Calu3 (cell line): ENCODE results near the gene CTNND2. TPM values are rescaled to one million over a fixed set of nuclear protein-coding genes. Genes with fewer than 3 reads are reported as not detected.
A peak's percentile ranks its signal among the peaks of the same experiment; 100 is the strongest.

Source experiments
- BruUV-seq: library from RNA; stranded (reverse); fragments of 400-500 nt; replicated peaks from 2 replicates; lab custom pipeline; 2021; lab: Mats Ljungman, UMichigan
- CTCF ChIA-PET: fragments of 300-600 bp; sonication (Branson Sonifier 250); formaldehyde crosslinking; loops from one replicate; lab custom pipeline; 2022; ENCODE audit warnings: antibody characterized with exemption; lab: Charles Lee
- DNase-seq: peaks from one replicate; pipeline ENCODE4 v3.0.0; 2022
- H3K27ac Mint-ChIP-seq: one replicate; pipeline ENCODE4 v1.8.0; 2022; ENCODE audit warnings: mixed read lengths; ENCODE audit not compliant: unreplicated experiment
- H3K27me3 Mint-ChIP-seq: one replicate; pipeline ENCODE4 v1.8.0; 2022; ENCODE audit warnings: mixed read lengths; ENCODE audit not compliant: unreplicated experiment
- H3K36me3 Mint-ChIP-seq: one replicate; pipeline ENCODE4 v1.8.0; 2022; ENCODE audit warnings: mild to moderate bottlenecking, moderate library complexity, mixed read lengths; ENCODE audit not compliant: insufficient read depth, unreplicated experiment
- H3K4me1 Mint-ChIP-seq: one replicate; pipeline ENCODE4 v1.8.0; 2022; ENCODE audit warnings: mild to moderate bottlenecking, low read depth, mixed read lengths; ENCODE audit not compliant: unreplicated experiment
- H3K4me3 Mint-ChIP-seq: one replicate; pipeline ENCODE4 v1.8.0; 2022; ENCODE audit warnings: mild to moderate bottlenecking, low read depth, moderate library complexity, mixed read lengths; ENCODE audit not compliant: unreplicated experiment
- H3K9me3 Mint-ChIP-seq: one replicate; pipeline ENCODE4 v1.8.0; 2022; ENCODE audit warnings: low read depth, mixed read lengths; ENCODE audit not compliant: unreplicated experiment
- intact Hi-C: fragments of 100-400 bp; cut with micrococcal nuclease; formaldehyde crosslinking; loops from one replicate; pipeline ENCODE4 v1.10.0; 2022; ENCODE audit not compliant: unreplicated experiment
- total RNA-seq: library from RNA; stranded (reverse); gene quantifications from 2 replicates; pipeline ENCODE4 v1.2.3, GENCODE V29; 2022
- TF ChIP-seq, protein P1 (sequence below): fragments of 200-600 bp; IDR thresholded peaks from one replicate; pipeline ENCODE4 v1.8.0; 2022; ENCODE audit warnings: antibody characterized with exemption; ENCODE audit not compliant: unreplicated experiment

The CTNND2 gene
- total RNA-seq, 1 experiment from 2014 or later, result 19.6 TPM

DNA sequence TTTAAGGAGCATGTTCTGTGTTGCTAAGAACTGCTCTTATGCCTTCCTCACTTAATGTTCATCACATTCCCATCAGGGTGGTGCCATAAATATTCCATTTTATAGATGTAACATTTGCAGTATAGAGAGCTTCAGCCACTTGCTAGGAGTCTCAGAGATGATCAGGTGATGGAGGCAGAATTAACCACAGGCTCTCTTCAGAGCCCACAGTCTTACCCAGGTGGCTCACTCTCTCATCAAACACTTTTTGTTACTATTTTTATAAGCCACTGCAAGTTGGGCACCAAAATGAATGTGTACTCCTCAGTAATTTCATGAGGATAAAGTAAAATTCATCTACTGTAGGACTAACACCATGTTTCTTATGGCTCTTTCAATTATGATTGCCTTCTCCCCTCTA is 651.7 kb downstream of the CTNND2 start:
- H3K27ac Mint-ChIP-seq, result no peak overlapping the region
- DNase-seq, result no peak
- H3K36me3 Mint-ChIP-seq, result no peaks in the 10 kb centered on the region
- no peaks in the 10 kb centered on the region for H3K27me3 Mint-ChIP-seq
- TF ChIP-seq, protein P1, sequence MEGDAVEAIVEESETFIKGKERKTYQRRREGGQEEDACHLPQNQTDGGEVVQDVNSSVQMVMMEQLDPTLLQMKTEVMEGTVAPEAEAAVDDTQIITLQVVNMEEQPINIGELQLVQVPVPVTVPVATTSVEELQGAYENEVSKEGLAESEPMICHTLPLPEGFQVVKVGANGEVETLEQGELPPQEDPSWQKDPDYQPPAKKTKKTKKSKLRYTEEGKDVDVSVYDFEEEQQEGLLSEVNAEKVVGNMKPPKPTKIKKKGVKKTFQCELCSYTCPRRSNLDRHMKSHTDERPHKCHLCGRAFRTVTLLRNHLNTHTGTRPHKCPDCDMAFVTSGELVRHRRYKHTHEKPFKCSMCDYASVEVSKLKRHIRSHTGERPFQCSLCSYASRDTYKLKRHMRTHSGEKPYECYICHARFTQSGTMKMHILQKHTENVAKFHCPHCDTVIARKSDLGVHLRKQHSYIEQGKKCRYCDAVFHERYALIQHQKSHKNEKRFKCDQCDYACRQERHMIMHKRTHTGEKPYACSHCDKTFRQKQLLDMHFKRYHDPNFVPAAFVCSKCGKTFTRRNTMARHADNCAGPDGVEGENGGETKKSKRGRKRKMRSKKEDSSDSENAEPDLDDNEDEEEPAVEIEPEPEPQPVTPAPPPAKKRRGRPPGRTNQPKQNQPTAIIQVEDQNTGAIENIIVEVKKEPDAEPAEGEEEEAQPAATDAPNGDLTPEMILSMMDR, result no peak
- intact Hi-C loops, result loop anchor here (5.0 kb wide), 1 partner anchor 555 kb away; no protein-coding TSS in a partner anchor
- CTCF ChIA-PET, result no interaction called here
- H3K9me3 Mint-ChIP-seq, result no peaks in the 10 kb centered on the region
- H3K4me1 Mint-ChIP-seq, result peaks cover 27% of the 10 kb centered on the region
- BruUV-seq, result no TSS peak
- no peak overlapping the region for H3K4me3 Mint-ChIP-seq

DNA sequence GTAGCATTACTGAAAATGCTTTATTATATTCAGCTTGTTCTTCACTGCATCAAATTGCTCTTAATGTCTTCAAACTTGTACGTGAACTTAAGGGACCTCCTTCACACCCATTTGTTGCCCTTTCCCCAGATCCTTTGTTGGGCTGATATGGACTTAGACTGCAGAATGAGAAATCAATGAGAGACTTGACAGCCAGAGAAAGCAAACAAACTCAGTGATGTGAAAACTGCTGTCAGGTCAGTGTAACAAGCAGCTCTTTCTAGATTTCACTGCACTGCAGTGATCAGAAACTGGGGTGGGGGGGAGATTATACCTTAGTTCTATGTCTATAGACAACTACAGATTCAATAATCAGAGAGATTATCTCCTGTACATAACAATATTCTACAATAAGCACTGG is 652.2 kb downstream of the CTNND2 start:
- BruUV-seq, result no TSS peak
- no peaks in the 10 kb centered on the region for H3K36me3 Mint-ChIP-seq
- no peak overlapping the region for H3K27ac Mint-ChIP-seq
- CTCF ChIA-PET, result no interaction called here
- H3K4me3 Mint-ChIP-seq, result no peak overlapping the region
- no peaks in the 10 kb centered on the region for H3K9me3 Mint-ChIP-seq
- H3K4me1 Mint-ChIP-seq, result peaks cover 27% of the 10 kb centered on the region
- intact Hi-C loops, result loop anchor here (5.0 kb wide), 1 partner anchor 555 kb away; no protein-coding TSS in a partner anchor
- DNase-seq, result no peak
- no peaks in the 10 kb centered on the region for H3K27me3 Mint-ChIP-seq
- TF ChIP-seq, protein P1, result no peak

DNA sequence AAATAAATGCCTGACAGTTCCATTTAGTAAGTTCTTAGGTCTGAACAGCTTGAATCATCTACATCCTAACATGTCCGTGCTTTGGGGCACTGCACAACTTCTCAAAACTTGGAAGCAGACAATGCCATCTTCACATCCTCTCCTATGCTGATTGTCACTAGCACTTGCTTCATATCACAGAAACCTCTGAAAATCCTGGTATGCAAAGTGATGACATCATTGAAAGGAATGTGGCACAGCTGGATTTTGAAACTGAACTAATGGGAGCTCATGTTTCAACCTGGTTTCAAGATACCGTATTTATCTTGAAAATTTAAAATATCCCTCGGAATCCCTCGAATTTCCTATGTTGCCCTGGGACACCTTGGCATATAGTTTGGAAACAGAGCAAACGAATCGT is 653.0 kb downstream of the CTNND2 start:
- peak overlapping the region; percentile 27 for H3K27ac Mint-ChIP-seq
- no TSS peak for BruUV-seq
- intact Hi-C loops, result loop anchor here (1.0 to 5.0 kb wide), 2 partner anchors 263 to 554 kb away; no protein-coding TSS in a partner anchor
- H3K27me3 Mint-ChIP-seq, result no peaks in the 10 kb centered on the region
- TF ChIP-seq, protein P1, result no peak
- H3K36me3 Mint-ChIP-seq, result no peaks in the 10 kb centered on the region
- DNase-seq, result peak; percentile 53
- H3K4me1 Mint-ChIP-seq, result peaks cover 27% of the 10 kb centered on the region
- H3K9me3 Mint-ChIP-seq, result no peaks in the 10 kb centered on the region
- CTCF ChIA-PET, result no interaction called here
- peak overlapping the region; percentile 44 for H3K4me3 Mint-ChIP-seq

DNA sequence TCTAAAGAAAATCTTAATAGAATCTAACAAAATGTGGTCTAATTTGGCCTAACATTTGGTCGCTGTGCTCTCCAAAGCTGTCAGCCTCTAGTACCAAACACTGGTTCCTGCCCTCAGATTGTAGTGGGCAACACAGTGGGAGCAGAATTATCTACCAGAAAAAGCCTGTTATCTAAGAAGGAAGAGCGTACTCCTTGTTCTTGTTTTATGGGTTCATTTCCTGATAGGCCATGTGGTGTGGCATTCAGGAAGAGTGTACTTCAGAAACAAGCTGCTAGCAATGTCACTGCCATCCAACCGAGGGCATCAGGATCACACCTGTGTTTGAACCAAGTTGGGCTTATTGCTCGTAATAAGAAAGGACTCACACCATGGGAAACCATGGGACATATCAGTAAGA is 655.3 kb downstream of the CTNND2 start:
- Mint-ChIP-seq H3K27me3 (no peaks in the 10 kb centered on the region), H3K36me3 (no peaks in the 10 kb centered on the region), H3K4me3 (no peak overlapping the region), H3K9me3 (no peaks in the 10 kb centered on the region), H3K27ac (no peak overlapping the region), H3K4me1 (peaks cover 27% of the 10 kb centered on the region)
- DNase-seq, result no peak
- TF ChIP-seq, protein P1, result no peak
- BruUV-seq, result no TSS peak
- intact Hi-C loops, result no loop called here
- CTCF ChIA-PET, result no interaction called here
